C4-2B (cell line): ENCODE measurements around the gene UBN1.

Experiments used
- H3K27ac ChIP-seq: fragments of 450-650 bp; 2 replicates; pipeline ENCODE4 v1.5.1; 2017
- CTCF ChIP-seq: fragments of 450-650 bp; conservative IDR thresholded peaks from 2 replicates; pipeline ENCODE4 v1.5.1; 2017; ENCODE audit warnings: mild to moderate bottlenecking
- ZFX ChIP-seq: fragments of 450-650 bp; IDR thresholded peaks from 2 replicates; pipeline ENCODE4 v1.6.1; 2017

UBN1 gene

GRCh38 chr16:4900036-4900435, 52.8 kb downstream of the UBN1 start:
- TF ChIP-seq ZFX: no peak
- TF ChIP-seq CTCF: no peak
- no peak overlapping the region for H3K27ac ChIP-seq

DNA sequence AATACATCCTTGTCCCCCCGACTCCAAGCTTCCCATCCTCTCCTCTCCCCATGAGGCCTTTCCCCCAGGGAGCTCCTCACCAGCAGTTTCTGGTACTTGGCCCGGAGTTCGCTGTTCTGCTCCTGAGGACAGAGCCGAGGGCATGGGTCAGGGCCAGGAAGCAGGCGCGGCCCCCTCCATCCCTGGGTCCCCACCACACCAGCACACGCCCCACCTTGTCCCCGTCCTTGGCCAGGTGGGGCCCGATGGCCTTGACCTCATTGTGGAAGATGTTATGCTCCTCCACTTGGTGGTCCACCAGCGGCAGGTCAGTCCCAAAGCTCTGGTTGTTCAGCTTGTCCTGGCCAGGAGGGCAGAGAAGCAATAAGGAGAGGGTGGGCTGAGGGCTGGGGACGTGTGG, 53.5 kb downstream of the UBN1 start:
- no peak overlapping the region for H3K27ac ChIP-seq
- TF ChIP-seq ZFX: no peak

GRCh38 chr16:4902038-4902437, 54.8 kb downstream of the UBN1 start:
- no peak for TF ChIP-seq CTCF
- TF ChIP-seq ZFX: no peak

DNA sequence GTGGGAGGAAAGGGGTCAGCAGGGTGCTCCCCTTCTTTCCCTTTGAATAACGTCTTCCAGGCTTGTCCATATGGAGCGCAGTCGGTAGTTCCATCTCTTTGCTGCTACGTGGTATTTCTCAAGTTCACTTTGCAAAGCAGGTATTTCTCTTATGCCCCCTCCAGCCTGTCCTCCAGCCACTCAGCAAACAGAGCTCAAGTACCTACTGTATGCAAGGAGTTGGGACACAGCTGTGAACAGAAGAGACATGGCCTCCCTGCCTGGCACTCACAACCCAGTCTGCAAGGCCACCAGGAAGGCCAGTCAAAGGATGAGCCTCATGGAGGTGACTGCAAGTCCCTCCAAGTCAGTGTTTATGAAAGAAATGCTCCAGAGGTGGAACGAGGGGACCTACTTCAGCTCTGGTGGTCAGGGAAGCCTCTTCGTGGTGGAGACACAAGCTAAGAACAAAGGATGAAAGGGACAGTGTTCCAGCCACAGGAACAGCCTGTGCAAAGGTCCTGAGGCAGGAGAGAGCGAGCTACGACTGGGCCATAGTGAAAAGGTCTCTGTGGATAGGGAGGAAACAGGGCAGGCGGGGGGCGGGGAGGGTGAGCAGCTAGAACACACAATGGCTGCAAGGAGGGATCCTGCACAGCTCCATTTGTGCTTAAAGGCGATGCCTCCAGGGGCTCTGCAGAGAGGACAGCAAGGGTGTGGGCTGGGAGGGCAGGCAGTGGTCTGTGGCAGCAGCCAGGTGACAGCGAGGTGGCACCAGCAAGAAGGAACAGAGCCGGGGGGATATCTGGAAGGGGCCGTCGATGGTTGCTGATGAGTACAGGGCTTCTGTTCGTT, 57.0 kb downstream of the UBN1 start:
- TF ChIP-seq CTCF (no peak), ZFX (no peak)
- no peak overlapping the region for H3K27ac ChIP-seq

More at GRCh38 chr16:4902038-4902437, 54.8 kb downstream of the UBN1 start:
- no peak overlapping the region for H3K27ac ChIP-seq

DNA sequence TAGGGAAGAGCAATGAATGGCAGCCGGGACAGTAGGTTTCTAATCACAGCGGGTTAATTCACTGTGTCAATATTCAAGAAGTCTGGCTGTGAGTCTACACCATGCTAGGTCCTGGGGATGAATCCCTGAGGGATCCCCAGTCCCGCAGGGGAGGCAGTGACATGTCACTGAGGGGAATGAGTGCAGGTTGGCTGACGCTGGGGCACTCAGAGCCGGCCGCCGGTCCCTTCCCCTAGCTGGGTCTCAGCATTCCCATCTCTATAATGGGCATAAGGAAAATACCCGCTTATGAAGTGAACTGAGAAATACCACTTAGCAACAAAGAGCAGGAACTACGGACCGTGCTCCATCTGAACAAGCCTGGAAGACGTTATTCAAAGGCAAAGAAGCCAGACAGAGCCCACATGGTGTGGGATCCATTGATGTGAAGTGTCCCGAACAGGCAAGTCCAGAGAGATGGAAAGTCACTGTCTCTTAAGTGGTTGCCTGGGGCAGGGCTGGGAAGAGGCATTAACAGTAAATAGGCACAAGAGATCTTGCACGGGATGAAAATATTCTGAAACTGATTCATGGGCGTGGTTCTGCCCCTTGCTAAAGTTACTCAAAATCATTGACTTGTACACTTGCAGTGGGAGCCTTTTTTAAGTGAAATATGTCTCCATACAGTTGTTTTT, 57.8 kb downstream of the UBN1 start:
- no peak for TF ChIP-seq CTCF
- TF ChIP-seq ZFX: no peak
- H3K27ac ChIP-seq: no peak overlapping the region

DNA sequence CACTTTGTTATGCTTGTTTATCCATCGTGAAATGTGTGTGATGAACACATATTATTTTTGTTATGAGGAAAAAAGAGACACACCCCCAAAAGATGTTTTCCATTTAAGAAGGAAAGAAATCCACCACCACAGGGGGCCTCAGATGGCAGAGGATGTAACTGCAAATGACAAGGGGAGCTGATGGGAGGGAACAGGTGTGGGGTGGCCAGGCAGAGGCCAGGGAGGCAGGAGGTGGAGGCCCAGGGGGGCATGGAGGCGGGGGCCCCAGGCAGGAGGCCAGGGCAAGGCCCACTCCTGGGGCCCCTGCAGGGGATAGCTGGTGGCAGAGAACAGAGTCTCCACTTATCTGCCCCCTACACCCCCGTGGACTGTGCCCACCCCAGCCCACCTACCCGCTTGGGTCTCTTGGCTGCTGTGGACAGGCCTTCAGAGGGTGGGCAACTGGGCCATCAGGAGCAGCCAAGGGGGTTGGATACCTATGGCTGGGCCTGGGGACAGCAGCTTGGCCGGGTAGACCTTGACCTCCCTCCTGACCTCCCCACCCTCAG, 61.6 kb downstream of the UBN1 start:
- no peak for TF ChIP-seq ZFX
- no peak for TF ChIP-seq CTCF
- no peak overlapping the region for H3K27ac ChIP-seq

DNA sequence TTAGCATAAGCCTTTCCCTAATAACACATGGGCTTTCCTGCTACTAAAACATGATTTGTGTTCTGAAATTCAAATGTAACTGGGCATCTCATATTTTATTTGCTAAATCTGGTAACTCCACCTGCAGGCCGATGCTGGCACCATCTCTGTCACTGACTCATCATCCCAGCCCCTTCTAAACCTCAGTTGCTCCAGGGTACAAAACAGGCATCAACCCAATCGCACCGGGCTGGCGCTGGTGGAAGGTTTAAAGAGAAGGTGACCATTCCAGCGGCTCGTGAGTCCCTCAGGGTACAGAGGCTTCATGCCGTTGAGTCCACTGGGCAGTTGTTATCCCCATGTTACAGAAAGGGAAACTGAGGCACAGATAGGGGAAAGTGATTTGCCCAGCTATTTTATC, 62.5 kb downstream of the UBN1 start:
- no peak overlapping the region for H3K27ac ChIP-seq
- TF ChIP-seq CTCF (no peak), ZFX (no peak)
